NCI-H187 treated with DMSO at 0.1 percent for 48 hours (cell line): ENCODE results near the gene VASP.
A peak's percentile ranks its signal among the peaks of the same experiment; 100 is the strongest.

Experiments used
- DNase-seq: peaks from one replicate; lab custom pipeline; 2025; lab: John Stamatoyannopoulos, UW

Gene VASP

GRCh38 chr19:45473682-45474605 is 33.3 kb upstream of the VASP start:
- DNase-seq: no peak

GRCh38 chr19:45474606-45475521 is 32.4 kb upstream of the VASP start:
- no peak for DNase-seq

- DNase-seq: no peak
These were observed 31.6 kb upstream of the VASP start for GRCh38 chr19:45475537-45476291.

GRCh38 chr19:45476304-45476703 is 31.0 kb upstream of the VASP start:
- no peak for DNase-seq

- no peak for DNase-seq
These were observed 30.1 kb upstream of the VASP start for GRCh38 chr19:45477186-45477585.

GRCh38 chr19:45477713-45478453 is 29.4 kb upstream of the VASP start:
- DNase-seq: no peak

GRCh38 chr19:45478454-45479238 is 28.6 kb upstream of the VASP start:
- DNase-seq: peak; percentile 56

- DNase-seq: no peak
These were observed 24.2 kb upstream of the VASP start for GRCh38 chr19:45483033-45483432.

GRCh38 chr19:45484273-45484945 is 22.9 kb upstream of the VASP start:
- no peak for DNase-seq

- peak; percentile 93 for DNase-seq
These were observed 21.8 kb upstream of the VASP start for GRCh38 chr19:45485305-45486077.

- DNase-seq: no peak
These were observed 18.6 kb upstream of the VASP start for GRCh38 chr19:45488708-45489107.

GRCh38 chr19:45489216-45489855 is 17.9 kb upstream of the VASP start:
- DNase-seq: no peak

GRCh38 chr19:45492137-45492626 is 15.1 kb upstream of the VASP start:
- no peak for DNase-seq

- DNase-seq: no peak
These were observed 14.4 kb upstream of the VASP start for GRCh38 chr19:45492627-45493470.

GRCh38 chr19:45494261-45494916 is 12.9 kb upstream of the VASP start:
- DNase-seq: no peak

- no peak for DNase-seq
These were observed 12.1 kb upstream of the VASP start for GRCh38 chr19:45495178-45495577.

- DNase-seq: no peak
These were observed 10.8 kb upstream of the VASP start for GRCh38 chr19:45496349-45496953.
